ENCODE data around the gene FOXF1.

Gene FOXF1

GRCh38 chr16:86504315-86505184 lies 5.8 kb upstream of the FOXF1 start:
- H3K4me3 ChIP-seq (ENCODE audit: low read length), result no peak overlapping the region
- no CpG with 5 or more reads among the region's 27 CpGs for WGBS (ENCODE audit: extremely low coverage, insufficient coverage, low lambda C conversion rate)
- no peak overlapping the region for H3K4ac ChIP-seq (ENCODE audit: low read depth, low read length)
- H3K79me1 ChIP-seq (ENCODE audit: low read length), result no peaks in the 10 kb centered on the region
- no peak overlapping the region for H2BK120ac ChIP-seq (ENCODE audit: low read depth, low read length)
- no peak overlapping the region for H2BK15ac ChIP-seq (replicated peaks; ENCODE audit: low read depth)
- no peak overlapping the region for H2AK5ac ChIP-seq (ENCODE audit: low read length)
- H3K27ac ChIP-seq (ENCODE audit: low read depth, low read length), result no peak overlapping the region
- no peak overlapping the region for H3K4me2 ChIP-seq (ENCODE audit: low read length)
- no peak overlapping the region for H4K8ac ChIP-seq (ENCODE audit: low read depth, low read length)
- H3K27me3 ChIP-seq (ENCODE audit: insufficient read depth, low read length, poor library complexity), result peaks cover 92% of the 10 kb centered on the region
- no peaks in the 10 kb centered on the region for H3K36me3 ChIP-seq (ENCODE audit: control insufficient read depth, insufficient read depth, low read length)
- H3K79me2 ChIP-seq (ENCODE audit: control insufficient read depth, insufficient read depth, low read length), result no peaks in the 10 kb centered on the region
- no peak overlapping the region for H3K56ac ChIP-seq (ENCODE audit: low read length)
- no peak overlapping the region for H4K5ac ChIP-seq (ENCODE audit: low read length)
- peaks cover 7% of the 10 kb centered on the region for H3K4me1 ChIP-seq (ENCODE audit: control insufficient read depth, low read depth, low read length)
- H3K9ac ChIP-seq (ENCODE audit: low read length), result no peak overlapping the region
- H3K18ac ChIP-seq (ENCODE audit: low read length), result no peak overlapping the region
- H2BK5ac ChIP-seq (ENCODE audit: low read length), result no peak overlapping the region
- no peak overlapping the region for H3K23ac ChIP-seq (ENCODE audit: low read length)
- no peak for DNase-seq

DNA sequence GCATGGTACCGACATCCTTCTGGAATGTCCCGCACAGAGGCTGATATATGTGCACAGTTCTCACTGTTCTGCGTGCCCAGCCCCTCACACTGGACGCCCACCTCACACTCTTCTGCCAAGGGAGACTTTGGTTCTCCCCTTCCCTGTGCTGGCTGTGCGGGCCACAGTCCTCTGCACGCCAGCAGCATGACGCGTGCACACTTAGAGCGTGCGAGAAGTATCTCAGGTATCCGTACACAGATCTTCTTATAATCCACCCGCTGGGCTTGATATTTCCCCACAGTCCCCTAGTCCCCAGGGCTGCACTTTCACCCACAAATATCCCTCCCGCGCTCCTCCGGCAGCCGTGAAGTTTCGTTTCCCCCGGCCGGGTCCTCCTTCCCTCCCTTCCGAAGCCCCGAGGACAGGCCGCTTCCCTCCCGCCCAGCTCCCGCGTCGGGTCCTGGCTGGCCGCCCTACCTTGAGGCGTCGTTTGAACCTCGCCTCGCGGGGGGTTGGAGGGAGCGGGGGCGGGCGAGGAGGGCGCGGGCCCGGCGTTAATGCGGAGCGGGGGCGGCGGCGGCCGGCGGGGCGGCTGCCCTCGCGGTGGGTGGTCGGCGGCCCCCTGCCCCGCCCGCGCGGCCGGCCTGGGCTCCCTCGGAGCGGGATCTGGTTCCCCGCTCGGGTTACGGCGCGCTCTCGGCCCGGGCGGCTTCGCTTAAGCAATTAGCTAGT lies 5.0 kb upstream of the FOXF1 start:
- no peaks in the 10 kb centered on the region for H3K79me1 ChIP-seq (ENCODE audit: low read length)
- no peak overlapping the region for H4K8ac ChIP-seq (ENCODE audit: low read depth, low read length)
- peak overlapping the region; percentile 9 for H3K23ac ChIP-seq (ENCODE audit: low read length)
- no peak overlapping the region for H3K4me3 ChIP-seq (ENCODE audit: low read length)
- H3K4me1 ChIP-seq (ENCODE audit: control insufficient read depth, low read depth, low read length), result peaks cover 7% of the 10 kb centered on the region
- H3K27ac ChIP-seq (ENCODE audit: low read depth, low read length), result no peak overlapping the region
- no peak overlapping the region for H2BK15ac ChIP-seq (replicated peaks; ENCODE audit: low read depth)
- no peak overlapping the region for H3K9ac ChIP-seq (ENCODE audit: low read length)
- H3K4me2 ChIP-seq (ENCODE audit: low read length), result no peak overlapping the region
- no peak overlapping the region for H3K4ac ChIP-seq (ENCODE audit: low read depth, low read length)
- no peak overlapping the region for H2AK5ac ChIP-seq (ENCODE audit: low read length)
- H3K79me2 ChIP-seq (ENCODE audit: control insufficient read depth, insufficient read depth, low read length), result no peaks in the 10 kb centered on the region
- no peak overlapping the region for H2BK5ac ChIP-seq (ENCODE audit: low read length)
- WGBS (ENCODE audit: extremely low coverage, insufficient coverage, low lambda C conversion rate), result no CpG with 5 or more reads among the region's 67 CpGs
- no peak overlapping the region for H3K18ac ChIP-seq (ENCODE audit: low read length)
- H2BK120ac ChIP-seq (ENCODE audit: low read depth, low read length), result no peak overlapping the region
- H3K56ac ChIP-seq (ENCODE audit: low read length), result no peak overlapping the region
- no peak overlapping the region for H4K5ac ChIP-seq (ENCODE audit: low read length)
- peaks cover 84% of the 10 kb centered on the region for H3K27me3 ChIP-seq (ENCODE audit: insufficient read depth, low read length, poor library complexity)
- no peak for DNase-seq
- H3K36me3 ChIP-seq (ENCODE audit: control insufficient read depth, insufficient read depth, low read length), result no peaks in the 10 kb centered on the region

DNA sequence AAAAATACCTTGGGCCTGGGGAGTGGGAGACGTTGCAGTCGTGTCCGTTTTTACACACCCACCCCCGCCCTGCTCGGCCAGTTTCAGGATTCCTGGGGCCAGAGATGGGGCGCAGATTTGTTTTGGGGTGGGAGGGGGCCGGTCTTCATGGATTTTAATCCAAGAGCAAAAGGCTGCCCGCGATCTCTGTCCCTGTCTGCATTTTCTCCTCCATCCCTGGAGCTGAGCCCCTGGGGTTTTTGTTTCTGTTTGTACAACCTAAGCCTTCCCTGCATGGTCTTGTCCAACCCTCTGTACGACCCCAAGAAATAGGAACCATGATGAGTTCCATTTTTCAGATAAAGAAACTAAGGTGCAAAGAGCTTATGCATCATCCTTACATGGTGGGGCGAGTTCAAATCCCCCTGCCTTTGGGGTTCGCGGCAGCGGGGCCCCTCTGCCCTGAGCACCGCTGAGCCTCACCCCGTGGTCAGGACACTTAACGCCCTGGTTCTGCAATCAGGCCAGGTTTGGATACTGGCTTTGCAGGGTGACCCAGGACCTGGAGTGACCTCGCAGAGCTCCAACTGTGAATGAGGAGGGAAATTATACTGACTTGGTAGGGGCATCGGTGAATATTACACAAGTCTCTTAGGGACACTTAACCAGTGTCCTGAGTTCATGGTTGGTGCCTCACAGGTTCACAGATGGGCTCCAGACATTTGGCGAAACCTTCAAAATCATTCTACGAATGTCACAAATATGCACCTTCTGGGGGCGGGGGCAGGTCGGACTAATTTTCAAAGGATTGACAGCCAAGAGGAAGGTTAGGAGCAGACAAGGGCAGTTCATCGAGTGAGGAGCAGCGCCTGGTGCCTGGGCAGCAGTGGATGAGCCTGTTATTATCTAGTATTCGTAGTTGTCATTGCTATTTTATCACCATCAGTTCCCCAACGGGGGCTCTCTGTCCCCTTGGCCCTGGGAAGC lies 4.1 kb upstream of the FOXF1 start:
- Histone ChIP-seq H3K18ac (ENCODE audit: low read length) (no peak overlapping the region), H3K4me2 (ENCODE audit: low read length) (no peak overlapping the region), H3K79me1 (ENCODE audit: low read length) (no peaks in the 10 kb centered on the region), H3K27ac (ENCODE audit: low read depth, low read length) (no peak overlapping the region), H3K9ac (ENCODE audit: low read length) (no peak overlapping the region), H4K5ac (ENCODE audit: low read length) (no peak overlapping the region), H2BK120ac (ENCODE audit: low read depth, low read length) (no peak overlapping the region), H3K4me3 (ENCODE audit: low read length) (no peak overlapping the region), H4K8ac (ENCODE audit: low read depth, low read length) (no peak overlapping the region), H3K4me1 (ENCODE audit: control insufficient read depth, low read depth, low read length) (peaks cover 7% of the 10 kb centered on the region), H3K36me3 (ENCODE audit: control insufficient read depth, insufficient read depth, low read length) (no peaks in the 10 kb centered on the region), H3K27me3 (ENCODE audit: insufficient read depth, low read length, poor library complexity) (peaks cover 78% of the 10 kb centered on the region), H2BK15ac (replicated peaks; ENCODE audit: low read depth) (no peak overlapping the region), H3K23ac (ENCODE audit: low read length) (no peak overlapping the region), H2AK5ac (ENCODE audit: low read length) (no peak overlapping the region), H3K4ac (ENCODE audit: low read depth, low read length) (no peak overlapping the region), H3K56ac (ENCODE audit: low read length) (no peak overlapping the region), H2BK5ac (ENCODE audit: low read length) (no peak overlapping the region), H3K79me2 (ENCODE audit: control insufficient read depth, insufficient read depth, low read length) (no peaks in the 10 kb centered on the region)
- no CpG with 5 or more reads among the region's 27 CpGs for WGBS (ENCODE audit: extremely low coverage, insufficient coverage, low lambda C conversion rate)
- DNase-seq, result no peak

GRCh38 chr16:86507173-86508027 lies 2.9 kb upstream of the FOXF1 start:
- H3K56ac ChIP-seq (ENCODE audit: low read length), result peak overlapping the region; percentile 71
- H3K23ac ChIP-seq (ENCODE audit: low read length), result peak overlapping the region; percentile 59
- no CpG with 5 or more reads among the region's 37 CpGs for WGBS (ENCODE audit: extremely low coverage, insufficient coverage, low lambda C conversion rate)
- H3K79me1 ChIP-seq (ENCODE audit: low read length), result no peaks in the 10 kb centered on the region
- peak overlapping the region; percentile 37 for H3K9ac ChIP-seq (ENCODE audit: low read length)
- peak; percentile 31 for DNase-seq
- H2BK15ac ChIP-seq (replicated peaks; ENCODE audit: low read depth), result no peak overlapping the region
- no peak overlapping the region for H3K18ac ChIP-seq (ENCODE audit: low read length)
- H3K79me2 ChIP-seq (ENCODE audit: control insufficient read depth, insufficient read depth, low read length), result no peaks in the 10 kb centered on the region
- H2BK120ac ChIP-seq (ENCODE audit: low read depth, low read length), result no peak overlapping the region
- no peak overlapping the region for H4K5ac ChIP-seq (ENCODE audit: low read length)
- H3K27me3 ChIP-seq (ENCODE audit: insufficient read depth, low read length, poor library complexity), result peaks cover 73% of the 10 kb centered on the region
- peak overlapping the region; percentile 28 for H3K4me2 ChIP-seq (ENCODE audit: low read length)
- no peak overlapping the region for H3K4me3 ChIP-seq (ENCODE audit: low read length)
- H3K4ac ChIP-seq (ENCODE audit: low read depth, low read length), result no peak overlapping the region
- H2BK5ac ChIP-seq (ENCODE audit: low read length), result no peak overlapping the region
- no peaks in the 10 kb centered on the region for H3K36me3 ChIP-seq (ENCODE audit: control insufficient read depth, insufficient read depth, low read length)
- no peak overlapping the region for H4K8ac ChIP-seq (ENCODE audit: low read depth, low read length)
- no peak overlapping the region for H3K27ac ChIP-seq (ENCODE audit: low read depth, low read length)
- peaks cover 7% of the 10 kb centered on the region for H3K4me1 ChIP-seq (ENCODE audit: control insufficient read depth, low read depth, low read length)
- no peak overlapping the region for H2AK5ac ChIP-seq (ENCODE audit: low read length)
